H1 (cell line): Measurements from ENCODE around the gene NECAP2. TPM values are rescaled to one million over a fixed set of nuclear protein-coding genes. Genes with fewer than 3 reads are reported as not detected.

Experiments
- CTCF ChIA-PET: fragments of 300-600 bp; sonication (Branson Sonifier 250); formaldehyde crosslinking; loops from one replicate; lab custom pipeline; 2021; ENCODE audit not compliant: partially characterized antibody; lab: Charles Lee
- POLR2A ChIA-PET: fragments of 300-600 bp; sonication (Branson Sonifier 250); formaldehyde crosslinking; loops from one replicate; lab custom pipeline; 2021; ENCODE audit warnings: inconsistent platforms; ENCODE audit not compliant: partially characterized antibody; lab: Charles Lee
- DNase-seq, 2 experiments: peaks; one replicate each; pipeline versions ENCODE4 v3.0.0 to v3.0.0-alpha.2; 2010 to 2022; ENCODE audit warnings: low spot score in 2 of 2, low read depth in 1 of 2, mixed read lengths in 1 of 2
- FAIRE-seq: peaks from 2 replicates; lab custom pipeline; 2011; peaks lifted over from hg19 to GRCh38; lab: Jason Lieb, UNC
- H2AFZ ChIP-seq: 2 replicates; pipeline ENCODE4 v1.8.1; 2012; ENCODE audit warnings: low read length, inconsistent platforms
- H2AK5ac ChIP-seq: 2 replicates; pipeline ENCODE4 v1.6.1; 2013; ENCODE audit warnings: low read depth, low read length
- H2BK120ac ChIP-seq: replicated peaks from 2 replicates; pipeline ENCODE3; 2013; ENCODE audit warnings: low read depth, low read length, inconsistent platforms
- H2BK12ac ChIP-seq: 2 replicates; pipeline ENCODE4 v1.6.1; 2013; ENCODE audit warnings: low read depth, low read length
- H2BK15ac ChIP-seq: 2 replicates; pipeline ENCODE4 v1.6.1; 2013; ENCODE audit warnings: low read length
- H2BK20ac ChIP-seq: 2 replicates; pipeline ENCODE4 v1.6.1; 2013; ENCODE audit warnings: low read length
- H2BK5ac ChIP-seq: 2 replicates; pipeline ENCODE4 v1.6.1; 2013; ENCODE audit warnings: low read depth, low read length
- H3K14ac ChIP-seq: 2 replicates; pipeline ENCODE4 v1.6.1; 2013; ENCODE audit warnings: inconsistent platforms; ENCODE audit not compliant: insufficient read length
- H3K18ac ChIP-seq: 2 replicates; pipeline ENCODE4 v1.6.1; 2013; ENCODE audit warnings: low read length; ENCODE audit errors: extremely low read depth
- H3K23ac ChIP-seq: 2 replicates; pipeline ENCODE4 v1.6.1; 2013; ENCODE audit warnings: inconsistent platforms; ENCODE audit not compliant: insufficient read length
- H3K23me2 ChIP-seq: 2 replicates; pipeline ENCODE4 v1.6.1; 2013; ENCODE audit warnings: low read depth, low read length
- H3K27ac ChIP-seq: 2 replicates; pipeline ENCODE4 v1.6.1; 2011; ENCODE audit warnings: low read depth, low read length, inconsistent platforms
- H3K27me3 ChIP-seq, 4 experiments: replicated peaks in 1 of 4; 1 replicate in 1 of 4; 2 replicates in 3 of 4; pipeline versions ENCODE4 v1.6.1 to v1.8.1; 2011 to 2013; ENCODE audit warnings: low read length in 3 of 4, mild to moderate bottlenecking in 3 of 4, inconsistent platforms in 2 of 4, mixed read lengths in 2 of 4, moderate library complexity in 1 of 4; ENCODE audit not compliant: control insufficient read depth in 3 of 4, insufficient read depth in 3 of 4; ENCODE audit errors: extremely low read depth in 1 of 4
- H3K36me3 ChIP-seq, 4 experiments: 2 replicates each; pipeline versions ENCODE4 v1.6.1 to v1.8.1; 2011 to 2013; ENCODE audit warnings: mild to moderate bottlenecking in 4 of 4, low read length in 3 of 4, moderate library complexity in 2 of 4, control low read depth in 1 of 4, inconsistent platforms in 1 of 4; ENCODE audit not compliant: insufficient read depth in 4 of 4, control insufficient read depth in 2 of 4
- H3K4ac ChIP-seq: replicated peaks from 2 replicates; pipeline ENCODE3; 2013; ENCODE audit warnings: low read length, low read depth, mixed read lengths, inconsistent platforms; ENCODE audit not compliant: insufficient read length
- H3K4me1 ChIP-seq, 4 experiments: replicated peaks in 1 of 4; 1 replicate in 1 of 4; 2 replicates in 3 of 4; pipeline versions ENCODE4 v1.6.1 to v1.8.1; 2011 to 2013; ENCODE audit warnings: low read length in 3 of 4, inconsistent platforms in 2 of 4, mixed read lengths in 1 of 4; ENCODE audit not compliant: insufficient read depth in 4 of 4, control insufficient read depth in 3 of 4
- H3K4me2 ChIP-seq, 2 experiments: 2 replicates each; pipeline versions ENCODE4 v1.6.1 to v1.8.1; 2011 to 2013; ENCODE audit warnings: low read depth in 2 of 2, low read length in 2 of 2, control low read depth in 1 of 2, inconsistent platforms in 1 of 2, mild to moderate bottlenecking in 1 of 2; ENCODE audit not compliant: insufficient read depth in 1 of 2
- H3K4me3 ChIP-seq, 4 experiments: fragments of 200-600, 300-600 bp in 1 of 4; sonication (generic), shearing (Covaris generic), sonication (Bioruptor Twin) in 1 of 4; 2 replicates each; pipeline versions ENCODE4 v1.5.1 to v1.8.1; 2011 to 2016; ENCODE audit warnings: low read length in 4 of 4, low read depth in 3 of 4, control low read depth in 2 of 4, inconsistent platforms in 2 of 4, mild to moderate bottlenecking in 2 of 4, mixed read lengths in 1 of 4, moderate library complexity in 1 of 4; ENCODE audit not compliant: insufficient read depth in 2 of 4; ENCODE audit errors: extremely low read depth in 1 of 4
- H3K56ac ChIP-seq: replicated peaks from 2 replicates; pipeline ENCODE3; 2013; ENCODE audit warnings: low read depth, mild to moderate bottlenecking, mixed read lengths, low read length, inconsistent platforms; ENCODE audit not compliant: insufficient read length
- H3K79me1 ChIP-seq: 2 replicates; pipeline ENCODE4 v1.6.1; 2013; ENCODE audit warnings: low read depth, low read length, control low read depth
- H3K79me2 ChIP-seq, 2 experiments: 2 replicates each; pipeline versions ENCODE4 v1.6.1 to v1.8.1; 2012 to 2013; ENCODE audit warnings: low read length in 2 of 2, mild to moderate bottlenecking in 2 of 2, inconsistent platforms in 1 of 2; ENCODE audit not compliant: insufficient read depth in 2 of 2, control insufficient read depth in 1 of 2
- H3K9ac ChIP-seq, 4 experiments: replicated peaks in 1 of 4; 1 replicate in 1 of 4; 2 replicates in 3 of 4; pipeline versions ENCODE4 v1.6.1 to v1.8.1; 2011 to 2013; ENCODE audit warnings: low read depth in 3 of 4, low read length in 3 of 4, control low read depth in 2 of 4, mild to moderate bottlenecking in 2 of 4, moderate library complexity in 2 of 4, inconsistent platforms in 1 of 4; ENCODE audit errors: extremely low read depth in 1 of 4
- H3K9me3 ChIP-seq, 2 experiments: 2 replicates each; pipeline versions ENCODE4 v1.6.1 to v1.8.1; 2012 to 2013; ENCODE audit warnings: mild to moderate bottlenecking in 2 of 2, moderate library complexity in 2 of 2, control low read depth in 1 of 2, inconsistent platforms in 1 of 2, low read depth in 1 of 2, low read length in 1 of 2, mixed read lengths in 1 of 2; ENCODE audit not compliant: insufficient read depth in 2 of 2
- H4K20me1 ChIP-seq, 2 experiments: replicated peaks in 1 of 2; 2 replicates each; pipeline versions ENCODE3 to v1.8.1; 2011 to 2013; ENCODE audit warnings: inconsistent platforms in 2 of 2, low read length in 2 of 2, mild to moderate bottlenecking in 1 of 2; ENCODE audit not compliant: insufficient read depth in 2 of 2, control insufficient read depth in 1 of 2
- H4K5ac ChIP-seq: 2 replicates; pipeline ENCODE4 v1.6.1; 2013; ENCODE audit warnings: low read length, low read depth, mixed read lengths, inconsistent platforms; ENCODE audit not compliant: insufficient read length
- H4K8ac ChIP-seq: 2 replicates; pipeline ENCODE4 v1.8.0; 2013; ENCODE audit warnings: mild to moderate bottlenecking, moderate library complexity, low read length, inconsistent platforms; ENCODE audit not compliant: insufficient read depth; ENCODE audit errors: extremely low read depth
- H4K91ac ChIP-seq: replicated peaks from 2 replicates; pipeline ENCODE3; 2013; ENCODE audit warnings: low read length, mixed read lengths, inconsistent platforms; ENCODE audit not compliant: insufficient read length
- ASH2L ChIP-seq: fragments of 200-600, 300-600 bp; sonication (generic); IDR thresholded peaks from one replicate; pipeline ENCODE4 v1.7.1; 2017; ENCODE audit warnings: low read length
- CHD1 ChIP-seq: IDR thresholded peaks from 2 replicates; pipeline ENCODE4 v1.6.1; 2012; ENCODE audit warnings: low read depth, low read length, improper control_type of control experiment
- JUN ChIP-seq: IDR thresholded peaks from 2 replicates; pipeline ENCODE4 v1.6.1; 2011; ENCODE audit warnings: low read depth, mild to moderate bottlenecking, improper control_type of control experiment, low read length
- JUND ChIP-seq: IDR thresholded peaks from 2 replicates; pipeline ENCODE4 v1.6.1; 2011; ENCODE audit warnings: mild to moderate bottlenecking, improper control_type of control experiment, low read length
- SIN3A ChIP-seq, 2 experiments: IDR thresholded peaks in 1 of 2; conservative IDR thresholded peaks in 1 of 2; 2 replicates each; pipeline ENCODE4 v1.6.1; 2011 to 2012; ENCODE audit warnings: low read length in 2 of 2, improper control_type of control experiment in 1 of 2, low read depth in 1 of 2, mild to moderate bottlenecking in 1 of 2
- ZNF274 ChIP-seq: IDR thresholded peaks from 2 replicates; pipeline ENCODE4 v1.7.0; 2012; ENCODE audit warnings: low read length, borderline replicate concordance; ENCODE audit errors: extremely low read depth
- WGBS, 2 experiments: shearing (Covaris generic) in 1 of 2; methylation state at CpG; one replicate each; pipeline versions ENCODE4 v1.1.6 to v1.1.7; 2013 to 2015; ENCODE audit warnings: low lambda C conversion rate in 2 of 2, mixed read lengths in 2 of 2, inconsistent platforms in 1 of 2, low coverage in 1 of 2, missing lambda C conversion rate in 1 of 2; ENCODE audit not compliant: insufficient replicate concordance in 2 of 2, insufficient coverage in 1 of 2, insufficient read length in 1 of 2; ENCODE audit errors: extremely low coverage in 1 of 2, missing lambda C conversion rate in 1 of 2; 5-methylcytosine and 5-hydroxymethylcytosine counted together
- polyA plus RNA-seq, 7 experiments: library from polyadenylated mRNA; depleted of rRNA in 3 of 7; stranded (reverse) in 5 of 7; unstranded in 2 of 7; fragments of >200 nt in 5 of 7; fragments of 200-250 nt in 2 of 7; gene quantifications; 1 replicate in 5 of 7; 2 replicates in 1 of 7; 4 replicates in 1 of 7; pipeline versions ENCODE4 v1.2.1 to v1.2.3, GENCODE V29; 2011 to 2013; ENCODE audit warnings: missing spikeins in 2 of 7, mixed read lengths in 2 of 7
- total RNA-seq: library from RNA; stranded (reverse); fragmentation: NEBNext Ultra II Directional; extraction: Animal tissue kit (Norgen Biotek cat#: 25700); gene quantifications from 2 replicates; pipeline ENCODE4 v1.2.1, GENCODE V29; 2021
- TF ChIP-seq, protein P1 (sequence below): IDR thresholded peaks from 2 replicates; pipeline ENCODE4 v1.6.1; 2011; ENCODE audit warnings: low read length, improper control_type of control experiment
- TF ChIP-seq, protein P2 (sequence below): IDR thresholded peaks from 2 replicates; pipeline ENCODE4 v1.6.1; 2012; ENCODE audit warnings: low read length, inconsistent platforms
- TF ChIP-seq, protein P3 (sequence below): IDR thresholded peaks from 2 replicates; pipeline ENCODE4 v1.6.1; 2011; ENCODE audit warnings: low read depth, mild to moderate bottlenecking, low read length; ENCODE audit not compliant: insufficient read depth
- TF ChIP-seq, protein P4 (sequence below): IDR thresholded peaks from 2 replicates; pipeline ENCODE4 v1.6.1; 2012; ENCODE audit warnings: inconsistent platforms

The NECAP2 gene
- total and polyA plus RNA-seq, 2 of the 8 experiments (the other 6 are each of a cell fraction or from before 2014, with no cell fraction given), result 24.4 to 29.7 TPM

DNA sequence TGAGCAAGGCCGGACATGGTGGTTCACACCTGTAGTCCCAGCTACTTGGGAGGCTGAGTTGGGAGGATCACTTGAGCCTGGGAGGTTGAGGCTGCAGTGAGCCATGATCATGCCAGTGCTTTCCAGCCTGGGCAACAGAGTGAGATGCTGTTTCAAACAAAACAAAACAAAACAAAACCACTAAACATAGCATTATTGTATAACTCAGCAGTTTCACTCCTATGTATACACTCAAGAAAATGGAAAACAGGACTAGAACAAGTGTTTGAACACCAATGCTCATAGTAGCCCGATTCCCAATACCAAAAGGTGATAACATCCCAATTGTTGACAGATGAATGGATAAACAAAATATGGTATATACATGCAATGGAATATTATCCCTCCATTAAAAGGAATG, 2.0 kb upstream of the NECAP2 start:
- H4K5ac ChIP-seq, result no peak overlapping the region
- H2BK15ac ChIP-seq, result no peak overlapping the region
- H2BK20ac ChIP-seq, result no peak overlapping the region
- H2AFZ ChIP-seq, result no peak overlapping the region
- no peak overlapping the region for H2AK5ac ChIP-seq
- H3K18ac ChIP-seq, result no peak overlapping the region
- H3K9ac ChIP-seq, result no peak overlapping the region
- ChIA-PET CTCF (interaction anchor here (2.1 kb wide), 1 partner anchor 76 kb away, joined by 11 read pairs; no protein-coding TSS in a partner anchor), POLR2A (no interaction called here)
- H2BK12ac ChIP-seq, result no peak overlapping the region
- DNase-seq, result no peak
- no peaks in the 10 kb centered on the region; the same call in 1 of the 2 replicates for H3K79me1 ChIP-seq
- H3K4me2 ChIP-seq, result no peak overlapping the region
- peaks cover 0 to 4% (median 3%) of the 10 kb centered on the region in 4 experiments; a peak in 1 of 7 replicates for H3K27me3 ChIP-seq
- peaks cover 0 to 2% (median 0%) of the 10 kb centered on the region in 4 experiments; a peak in 3 of 7 replicates for H3K4me1 ChIP-seq
- H3K9me3 ChIP-seq, result no peaks in the 10 kb centered on the region
- FAIRE-seq, result no peak
- H4K8ac ChIP-seq, result no peak overlapping the region
- H3K23me2 ChIP-seq, result peaks cover 4% of the 10 kb centered on the region; the same call in 1 of the 2 replicates
- no peak overlapping the region for H3K23ac ChIP-seq
- no peak overlapping the region for H3K27ac ChIP-seq
- H3K14ac ChIP-seq, result no peak overlapping the region
- H3K79me2 ChIP-seq, result no peaks in the 10 kb centered on the region
- no peak overlapping the region for H4K91ac ChIP-seq
- 84% methylated on average over 2 of the region's 2 CpGs; no CpG with 5 or more reads in 1 of the 2 experiments for WGBS, 2 experiments
- no peak overlapping the region for H2BK5ac ChIP-seq
- H3K36me3 ChIP-seq, result 0 out of 8 replicates have a peak, but pooled peaks cover 0 to 1% (median 0%) of the 10 kb centered on the region in 4 experiments
- no peak overlapping the region for H3K4me3 ChIP-seq
- no peak overlapping the region for H3K56ac ChIP-seq
- no peak overlapping the region for H2BK120ac ChIP-seq
- H3K4ac ChIP-seq, result no peak overlapping the region
- peaks cover 8 to 14% of the 10 kb centered on the region in 2 experiments for H4K20me1 ChIP-seq
- TF ChIP-seq ASH2L (no peak), JUND (no peak), JUN (no peak), SIN3A (conservative IDR thresholded peaks at IDR 0.05 in 1 of 2, IDR thresholded peaks at IDR 0.05 in 1 of 2; ENCODE audit: low read depth in 1 of 2, low read length in 2 of 2) (no peak), CHD1 (no peak), ZNF274 (no peak)
- TF ChIP-seq, protein P1, sequence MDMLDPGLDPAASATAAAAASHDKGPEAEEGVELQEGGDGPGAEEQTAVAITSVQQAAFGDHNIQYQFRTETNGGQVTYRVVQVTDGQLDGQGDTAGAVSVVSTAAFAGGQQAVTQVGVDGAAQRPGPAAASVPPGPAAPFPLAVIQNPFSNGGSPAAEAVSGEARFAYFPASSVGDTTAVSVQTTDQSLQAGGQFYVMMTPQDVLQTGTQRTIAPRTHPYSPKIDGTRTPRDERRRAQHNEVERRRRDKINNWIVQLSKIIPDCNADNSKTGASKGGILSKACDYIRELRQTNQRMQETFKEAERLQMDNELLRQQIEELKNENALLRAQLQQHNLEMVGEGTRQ, result no peak
- TF ChIP-seq, protein P2, sequence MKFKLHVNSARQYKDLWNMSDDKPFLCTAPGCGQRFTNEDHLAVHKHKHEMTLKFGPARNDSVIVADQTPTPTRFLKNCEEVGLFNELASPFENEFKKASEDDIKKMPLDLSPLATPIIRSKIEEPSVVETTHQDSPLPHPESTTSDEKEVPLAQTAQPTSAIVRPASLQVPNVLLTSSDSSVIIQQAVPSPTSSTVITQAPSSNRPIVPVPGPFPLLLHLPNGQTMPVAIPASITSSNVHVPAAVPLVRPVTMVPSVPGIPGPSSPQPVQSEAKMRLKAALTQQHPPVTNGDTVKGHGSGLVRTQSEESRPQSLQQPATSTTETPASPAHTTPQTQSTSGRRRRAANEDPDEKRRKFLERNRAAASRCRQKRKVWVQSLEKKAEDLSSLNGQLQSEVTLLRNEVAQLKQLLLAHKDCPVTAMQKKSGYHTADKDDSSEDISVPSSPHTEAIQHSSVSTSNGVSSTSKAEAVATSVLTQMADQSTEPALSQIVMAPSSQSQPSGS, result no peak
- TF ChIP-seq, protein P3, sequence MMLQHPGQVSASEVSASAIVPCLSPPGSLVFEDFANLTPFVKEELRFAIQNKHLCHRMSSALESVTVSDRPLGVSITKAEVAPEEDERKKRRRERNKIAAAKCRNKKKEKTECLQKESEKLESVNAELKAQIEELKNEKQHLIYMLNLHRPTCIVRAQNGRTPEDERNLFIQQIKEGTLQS, result no peak
- TF ChIP-seq, protein P4, sequence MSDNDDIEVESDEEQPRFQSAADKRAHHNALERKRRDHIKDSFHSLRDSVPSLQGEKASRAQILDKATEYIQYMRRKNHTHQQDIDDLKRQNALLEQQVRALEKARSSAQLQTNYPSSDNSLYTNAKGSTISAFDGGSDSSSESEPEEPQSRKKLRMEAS, result no peak
